Peyer's patch (tissue), 4 donors: ENCODE data around the gene TOM1L2.

Source experiments
- CTCF ChIP-seq, 6 experiments: fragments of 450-650 bp in 4 of 6; fragments of 200-600 bp in 2 of 6; sonication (generic) in 1 of 6; IDR thresholded peaks; one replicate each; pipeline ENCODE4 v1.5.1; 2017 to 2019; ENCODE audit warnings: antibody characterized with exemption in 6 of 6, mild to moderate bottlenecking in 3 of 6, moderate library complexity in 1 of 6
- POLR2A ChIP-seq, 2 donors: fragments of 450-650 bp; IDR thresholded peaks; one replicate each; pipeline ENCODE4 v1.5.1; 2017; ENCODE audit warnings: antibody characterized with exemption in 2 of 2, mild to moderate bottlenecking in 2 of 2, moderate library complexity in 2 of 2

DNA sequence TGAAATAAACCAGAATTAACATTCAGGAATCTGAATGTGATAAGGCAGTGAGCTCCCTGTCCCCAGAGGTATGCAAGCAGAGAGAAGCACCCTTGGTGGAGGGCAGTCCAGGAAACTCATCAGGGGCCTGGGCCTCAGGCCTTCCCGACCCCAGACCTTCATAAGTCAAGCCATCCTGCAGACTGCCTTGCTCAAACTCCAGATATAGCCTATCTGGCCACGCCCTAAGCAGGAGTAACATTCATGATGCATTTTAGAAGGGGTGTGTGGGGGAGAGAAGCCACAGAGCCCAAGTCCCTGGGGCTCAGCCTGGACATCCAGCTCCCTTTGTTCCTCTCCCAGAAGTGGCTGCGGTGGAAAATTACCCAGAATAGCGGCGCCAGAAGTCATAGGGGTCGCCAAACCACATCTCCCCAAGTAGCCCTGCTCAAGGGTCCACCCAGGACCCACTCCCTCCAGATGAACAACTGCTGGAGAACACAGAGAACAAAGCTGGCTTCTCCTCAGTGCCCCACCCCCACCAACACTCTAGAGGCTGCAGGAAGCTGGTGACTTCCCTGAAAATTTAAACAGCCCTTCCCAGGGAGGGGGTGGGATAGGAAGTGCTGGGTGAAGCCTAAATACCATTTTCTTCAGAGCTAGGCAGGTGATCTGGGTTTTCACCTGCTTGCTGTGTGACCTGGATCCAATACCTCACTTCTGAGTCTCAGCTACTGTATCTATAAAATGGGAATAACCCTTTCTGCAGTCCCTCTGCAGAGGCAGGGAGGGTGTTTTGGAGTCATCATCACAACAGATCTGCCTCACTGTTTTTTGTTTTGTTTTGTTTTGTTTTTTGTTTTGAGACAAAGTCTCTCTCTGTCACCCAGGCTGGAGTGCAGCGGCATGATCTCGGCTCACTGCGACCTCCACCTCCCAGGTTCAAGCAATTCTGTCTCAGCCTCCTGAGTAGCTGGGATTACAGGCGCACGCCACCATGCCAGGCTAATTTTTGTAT, 133.9 kb downstream of the TOM1L2 start:
- TF ChIP-seq CTCF (IDR thresholded peaks at IDR 0.05) (no peak), POLR2A (IDR thresholded peaks at IDR 0.05) (no peak)
